OCI-LY7 (cell line): ENCODE data around the gene TTC21A. TPM values are rescaled to one million over a fixed set of nuclear protein-coding genes. Genes with fewer than 3 reads are reported as not detected.

Experiments
- BruUV-seq: library from RNA; stranded (reverse); fragments of 400-500 nt; replicated peaks from 2 replicates; lab custom pipeline; 2021; lab: Mats Ljungman, UMichigan
- CTCF ChIA-PET: fragments of 300-600 bp; sonication (Branson Sonifier 250); formaldehyde crosslinking; loops from one replicate; lab custom pipeline; 2022; ENCODE audit warnings: antibody characterized with exemption; ENCODE audit not compliant: unreplicated experiment; lab: Charles Lee
- POLR2A ChIA-PET: fragments of 300-600 bp; sonication (Branson Sonifier 250); formaldehyde crosslinking; loops from one replicate; lab custom pipeline; 2022; ENCODE audit warnings: antibody characterized with exemption; lab: Charles Lee
- DNase-seq: peaks from one replicate; pipeline ENCODE4 v3.0.0-alpha.2; 2015; ENCODE audit warnings: low spot score
- H2AFZ ChIP-seq: fragments of 200-600 bp; sonication (generic), shearing (Covaris generic); 2 replicates; pipeline ENCODE4 v1.6.1; 2014; ENCODE audit warnings: mild to moderate bottlenecking, antibody characterized with exemption, low read length, moderate library complexity
- H3K27ac ChIP-seq: fragments of 200-600 bp; sonication (generic); 2 replicates; pipeline ENCODE4 v1.5.1; 2014; ENCODE audit warnings: mixed run types, low read depth, mild to moderate bottlenecking, moderate library complexity, low read length, inconsistent platforms; ENCODE audit not compliant: poor library complexity, severe bottlenecking
- H3K36me3 ChIP-seq: fragments of 200-600 bp; sonication (generic); 2 replicates; pipeline ENCODE4 v1.6.1; 2014; ENCODE audit warnings: mild to moderate bottlenecking, antibody characterized with exemption, low read length, moderate library complexity, mixed read lengths; ENCODE audit not compliant: insufficient read depth
- H3K4me1 ChIP-seq: fragments of 200-600 bp; sonication (generic); 2 replicates; pipeline ENCODE4 v1.5.1; 2014; ENCODE audit warnings: mild to moderate bottlenecking, low read length; ENCODE audit not compliant: insufficient read depth, poor library complexity, severe bottlenecking
- H3K4me2 ChIP-seq: fragments of 200-600 bp; sonication (generic); 2 replicates; pipeline ENCODE4 v1.6.1; 2014; ENCODE audit warnings: mild to moderate bottlenecking, low read length
- H3K4me3 ChIP-seq: fragments of 200-600 bp; sonication (generic); 2 replicates; pipeline ENCODE4 v1.5.1; 2014; ENCODE audit warnings: mild to moderate bottlenecking, low read depth, low read length; ENCODE audit not compliant: poor library complexity, severe bottlenecking
- H3K79me2 ChIP-seq: fragments of 200-600 bp; sonication (generic); 2 replicates; pipeline ENCODE4 v1.6.1; 2016; ENCODE audit warnings: low read depth, mild to moderate bottlenecking, low read length, moderate library complexity, mixed read lengths; ENCODE audit not compliant: insufficient read depth
- H3K9me2 ChIP-seq: fragments of 200-600 bp; sonication (generic); 2 replicates; pipeline ENCODE4 v1.6.1; 2016; ENCODE audit warnings: mild to moderate bottlenecking, low read length, mixed read lengths; ENCODE audit not compliant: insufficient read depth
- H3K9me3 ChIP-seq: fragments of 200-600 bp; sonication (generic); 2 replicates; pipeline ENCODE4 v1.6.1; 2014; ENCODE audit warnings: mild to moderate bottlenecking, mixed run types, low read length, mixed read lengths
- H4K20me1 ChIP-seq: fragments of 200-600 bp; sonication (generic); 2 replicates; pipeline ENCODE4 v1.6.1; 2014; ENCODE audit warnings: mild to moderate bottlenecking, antibody characterized with exemption, low read length, moderate library complexity, mixed read lengths; ENCODE audit not compliant: insufficient read depth
- EZH2phosphoT487 ChIP-seq: fragments of 200-600 bp; sonication (generic); IDR thresholded peaks from 2 replicates; pipeline ENCODE4 v1.6.1; 2018; ENCODE audit warnings: low read depth, borderline replicate concordance, mild to moderate bottlenecking, mixed run types, antibody characterized with exemption, low read length, moderate library complexity, mixed read lengths
- intact Hi-C: fragments of 100-400 bp; cut with micrococcal nuclease; formaldehyde crosslinking; loops from one replicate; pipeline ENCODE4 v1.10.0; 2022; ENCODE audit not compliant: unreplicated experiment
- total RNA-seq, 2 experiments: library from RNA; depleted of rRNA in 1 of 2; stranded (reverse); fragments of >200 nt in 1 of 2; shearing (Covaris generic) in 1 of 2; gene quantifications; 2 replicates each; pipeline ENCODE4 v1.2.3, GENCODE V29; 2014 to 2022
- TF ChIP-seq, protein P1 (sequence below): fragments of 200-600 bp; sonication (generic); conservative IDR thresholded peaks from 2 replicates; pipeline ENCODE4 v1.5.1; 2014; ENCODE audit warnings: mild to moderate bottlenecking, antibody characterized with exemption, low read length, moderate library complexity, mixed read lengths

The TTC21A gene
- total RNA-seq, 2 experiments from 2014 or later, result 12.8 to 27.1 TPM

DNA sequence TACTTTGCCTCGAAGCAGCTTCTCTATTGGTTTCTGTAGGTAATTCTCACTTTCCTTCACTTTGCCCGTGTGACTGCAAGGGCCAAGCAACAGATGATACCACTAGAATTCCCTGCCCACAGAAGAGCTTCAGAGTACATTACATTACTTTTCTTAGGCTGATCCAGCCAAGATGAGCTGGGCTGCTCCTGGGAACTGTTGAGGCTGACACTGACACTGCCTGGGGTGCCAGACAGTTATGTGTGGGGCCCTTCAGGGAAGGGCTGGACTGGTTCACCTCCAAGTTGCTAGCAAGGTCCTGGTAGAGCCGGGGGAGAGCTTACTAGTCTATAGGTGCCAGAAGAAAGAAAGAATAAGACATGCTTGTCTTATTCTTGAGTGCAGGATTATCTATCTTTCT is 19.0 kb upstream of the TTC21A start:
- BruUV-seq, result no TSS peak
- no peak overlapping the region for H3K4me3 ChIP-seq
- no peaks in the 10 kb centered on the region for H4K20me1 ChIP-seq
- POLR2A ChIA-PET, result interaction anchor here (0.6 to 1.9 kb wide), 6 partner anchors 19 to 230 kb away, joined by 3 to 7 read pairs (median 4); partner anchors contain the start of genes GORASP1 and TTC21A
- intact Hi-C loops, result loop anchor here (5.0 kb wide), 3 partner anchors 59 to 199 kb away; no protein-coding TSS in a partner anchor
- H2AFZ ChIP-seq, result no peak overlapping the region
- peaks cover 29% of the 10 kb centered on the region for H3K4me1 ChIP-seq
- H3K4me2 ChIP-seq, result no peak overlapping the region
- CTCF ChIA-PET, result interaction anchor here (1.1 kb wide), 1 partner anchor 103 kb away, joined by 3 read pairs; no protein-coding TSS in a partner anchor
- no peaks in the 10 kb centered on the region for H3K9me2 ChIP-seq
- no peak for DNase-seq
- H3K27ac ChIP-seq, result no peak overlapping the region
- TF ChIP-seq, protein P1, sequence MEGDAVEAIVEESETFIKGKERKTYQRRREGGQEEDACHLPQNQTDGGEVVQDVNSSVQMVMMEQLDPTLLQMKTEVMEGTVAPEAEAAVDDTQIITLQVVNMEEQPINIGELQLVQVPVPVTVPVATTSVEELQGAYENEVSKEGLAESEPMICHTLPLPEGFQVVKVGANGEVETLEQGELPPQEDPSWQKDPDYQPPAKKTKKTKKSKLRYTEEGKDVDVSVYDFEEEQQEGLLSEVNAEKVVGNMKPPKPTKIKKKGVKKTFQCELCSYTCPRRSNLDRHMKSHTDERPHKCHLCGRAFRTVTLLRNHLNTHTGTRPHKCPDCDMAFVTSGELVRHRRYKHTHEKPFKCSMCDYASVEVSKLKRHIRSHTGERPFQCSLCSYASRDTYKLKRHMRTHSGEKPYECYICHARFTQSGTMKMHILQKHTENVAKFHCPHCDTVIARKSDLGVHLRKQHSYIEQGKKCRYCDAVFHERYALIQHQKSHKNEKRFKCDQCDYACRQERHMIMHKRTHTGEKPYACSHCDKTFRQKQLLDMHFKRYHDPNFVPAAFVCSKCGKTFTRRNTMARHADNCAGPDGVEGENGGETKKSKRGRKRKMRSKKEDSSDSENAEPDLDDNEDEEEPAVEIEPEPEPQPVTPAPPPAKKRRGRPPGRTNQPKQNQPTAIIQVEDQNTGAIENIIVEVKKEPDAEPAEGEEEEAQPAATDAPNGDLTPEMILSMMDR, result no peak
- TF ChIP-seq EZH2phosphoT487, result no peak
- H3K9me3 ChIP-seq, result no peaks in the 10 kb centered on the region
- H3K36me3 ChIP-seq, result peaks cover 70% of the 10 kb centered on the region
- H3K79me2 ChIP-seq, result no peaks in the 10 kb centered on the region

DNA sequence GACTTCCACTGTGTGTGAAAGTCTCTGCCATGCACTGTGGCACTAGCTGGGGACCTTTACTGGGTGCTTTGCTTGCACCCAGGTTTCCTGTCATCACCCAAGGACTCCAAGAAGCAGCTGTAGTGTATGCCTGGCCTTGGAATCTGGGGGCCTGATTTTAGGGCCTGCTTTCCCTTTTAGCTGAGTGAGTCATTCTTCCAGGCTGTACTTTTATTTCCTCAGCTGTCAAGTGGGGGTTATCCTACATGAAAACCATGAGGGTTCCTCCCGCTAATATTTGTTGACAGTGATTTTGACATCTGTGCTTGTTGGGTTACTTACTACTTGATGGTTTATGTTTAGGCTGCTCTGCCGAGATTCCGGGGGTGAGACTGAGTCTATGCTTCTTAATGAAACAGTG is 18.6 kb upstream of the TTC21A start:
- intact Hi-C loops, result loop anchor here (5.0 kb wide), 3 partner anchors 58 to 198 kb away; no protein-coding TSS in a partner anchor
- H3K79me2 ChIP-seq, result no peaks in the 10 kb centered on the region
- ChIA-PET POLR2A (interaction anchor here (0.6 to 1.9 kb wide), 8 partner anchors 19 to 333 kb away, joined by 3 to 7 read pairs (median 4); partner anchors contain the start of genes GORASP1 and TTC21A), CTCF (interaction anchor here (1.1 kb wide), 1 partner anchor 103 kb away, joined by 3 read pairs; no protein-coding TSS in a partner anchor)
- H3K36me3 ChIP-seq, result peaks cover 72% of the 10 kb centered on the region
- H3K4me1 ChIP-seq, result peaks cover 29% of the 10 kb centered on the region
- H3K27ac ChIP-seq, result no peak overlapping the region
- no peak overlapping the region for H2AFZ ChIP-seq
- H3K4me2 ChIP-seq, result no peak overlapping the region
- TF ChIP-seq, protein P1, result no peak
- TF ChIP-seq EZH2phosphoT487, result no peak
- no peaks in the 10 kb centered on the region for H4K20me1 ChIP-seq
- no peak overlapping the region for H3K4me3 ChIP-seq
- no peak for DNase-seq
- no TSS peak for BruUV-seq
- H3K9me2 ChIP-seq, result no peaks in the 10 kb centered on the region
- no peaks in the 10 kb centered on the region for H3K9me3 ChIP-seq

DNA sequence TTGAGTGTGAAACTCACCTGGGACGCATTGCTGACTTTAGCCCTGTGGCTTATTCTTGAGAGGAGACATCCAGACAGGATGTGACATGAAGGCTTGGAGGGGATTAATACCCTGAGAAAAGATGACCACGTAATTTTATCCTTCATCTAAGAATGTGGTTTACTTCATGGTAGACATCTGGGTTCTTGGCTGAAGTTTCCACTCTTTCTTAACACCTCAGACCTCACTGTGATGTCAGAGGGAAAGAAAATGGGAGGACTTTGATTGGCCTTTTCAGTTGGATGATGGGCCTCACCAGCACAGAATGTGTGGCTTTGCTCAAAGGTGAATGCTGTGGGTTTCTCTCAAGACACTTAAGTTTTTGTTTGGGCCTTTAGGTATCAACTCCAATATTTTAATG is 16.6 kb upstream of the TTC21A start:
- H4K20me1 ChIP-seq, result no peaks in the 10 kb centered on the region
- no peak overlapping the region for H3K27ac ChIP-seq
- H3K9me2 ChIP-seq, result no peaks in the 10 kb centered on the region
- DNase-seq, result no peak
- H3K79me2 ChIP-seq, result no peaks in the 10 kb centered on the region
- no peak overlapping the region for H3K4me2 ChIP-seq
- peaks cover 86% of the 10 kb centered on the region for H3K36me3 ChIP-seq
- TF ChIP-seq EZH2phosphoT487, result no peak
- TF ChIP-seq, protein P1, result no peak
- no peaks in the 10 kb centered on the region for H3K9me3 ChIP-seq
- peaks cover 20% of the 10 kb centered on the region for H3K4me1 ChIP-seq
- ChIA-PET POLR2A (no interaction called here), CTCF (no interaction called here)
- no peak overlapping the region for H3K4me3 ChIP-seq
- H2AFZ ChIP-seq, result no peak overlapping the region
- intact Hi-C loops, result no loop called here
- BruUV-seq, result no TSS peak
